Prostate gland (tissue), 2 donors: ENCODE measurements around the gene INTS1.

Experiments used
- POLR2A ChIP-seq: fragments of 450-650 bp; IDR thresholded peaks from one replicate; pipeline ENCODE4 v1.6.1; 2016; ENCODE audit warnings: antibody characterized with exemption, mild to moderate bottlenecking
- TF ChIP-seq, protein P1 (sequence below), 4 experiments: fragments of 200-600 bp in 2 of 4; fragments of 450-650 bp in 2 of 4; sonication (generic) in 2 of 4; IDR thresholded peaks; 1 replicate in 3 of 4; 2 replicates in 1 of 4; pipeline ENCODE4 v1.5.1; 2016 to 2019; ENCODE audit warnings: antibody characterized with exemption in 4 of 4, mild to moderate bottlenecking in 2 of 4, moderate library complexity in 2 of 4

DNA sequence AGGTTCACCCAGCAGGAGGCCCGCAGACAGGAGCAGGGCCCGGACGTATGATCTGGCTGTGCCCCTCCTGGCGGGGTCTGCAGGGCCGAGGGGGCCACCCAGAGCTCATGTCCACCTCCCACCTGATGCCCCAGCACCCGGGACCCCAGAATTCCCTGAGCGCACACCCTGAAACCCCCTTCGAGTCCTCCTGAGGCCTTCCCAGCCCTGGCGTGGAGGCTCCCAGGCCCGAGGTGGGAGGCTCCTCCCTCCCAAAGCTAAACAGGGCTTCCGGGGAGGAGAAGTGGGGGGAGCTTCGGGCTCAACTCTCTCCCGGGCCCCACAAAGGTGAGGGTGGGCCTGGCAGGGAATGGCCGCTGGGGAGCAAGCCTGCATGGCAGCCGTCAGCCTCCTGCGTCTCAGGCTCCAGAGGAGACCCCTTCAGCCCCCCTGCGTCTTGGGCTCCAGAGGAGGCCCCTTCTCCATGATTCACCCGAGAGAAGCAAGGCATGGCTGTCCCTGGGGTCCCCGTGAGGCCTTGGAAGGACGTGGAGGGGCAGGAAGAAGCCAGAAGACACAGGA is 75.2 kb downstream of the INTS1 start:
- no peak for TF ChIP-seq POLR2A
- TF ChIP-seq, protein P1, sequence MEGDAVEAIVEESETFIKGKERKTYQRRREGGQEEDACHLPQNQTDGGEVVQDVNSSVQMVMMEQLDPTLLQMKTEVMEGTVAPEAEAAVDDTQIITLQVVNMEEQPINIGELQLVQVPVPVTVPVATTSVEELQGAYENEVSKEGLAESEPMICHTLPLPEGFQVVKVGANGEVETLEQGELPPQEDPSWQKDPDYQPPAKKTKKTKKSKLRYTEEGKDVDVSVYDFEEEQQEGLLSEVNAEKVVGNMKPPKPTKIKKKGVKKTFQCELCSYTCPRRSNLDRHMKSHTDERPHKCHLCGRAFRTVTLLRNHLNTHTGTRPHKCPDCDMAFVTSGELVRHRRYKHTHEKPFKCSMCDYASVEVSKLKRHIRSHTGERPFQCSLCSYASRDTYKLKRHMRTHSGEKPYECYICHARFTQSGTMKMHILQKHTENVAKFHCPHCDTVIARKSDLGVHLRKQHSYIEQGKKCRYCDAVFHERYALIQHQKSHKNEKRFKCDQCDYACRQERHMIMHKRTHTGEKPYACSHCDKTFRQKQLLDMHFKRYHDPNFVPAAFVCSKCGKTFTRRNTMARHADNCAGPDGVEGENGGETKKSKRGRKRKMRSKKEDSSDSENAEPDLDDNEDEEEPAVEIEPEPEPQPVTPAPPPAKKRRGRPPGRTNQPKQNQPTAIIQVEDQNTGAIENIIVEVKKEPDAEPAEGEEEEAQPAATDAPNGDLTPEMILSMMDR (IDR thresholded peaks at IDR 0.05): no peak
